NCI-H187 (cell line): ENCODE data around the gene TSPY8.
"Not testable (repeated sequence)": the region's sequence is repeated elsewhere in the genome, so short reads cannot be mapped to it uniquely, and the experiment has no call there.

Experiments used
- DNase-seq, 2 experiments: peaks; one replicate each; lab custom pipeline; 2025; lab: John Stamatoyannopoulos, UW

The TSPY8 gene, protein sequence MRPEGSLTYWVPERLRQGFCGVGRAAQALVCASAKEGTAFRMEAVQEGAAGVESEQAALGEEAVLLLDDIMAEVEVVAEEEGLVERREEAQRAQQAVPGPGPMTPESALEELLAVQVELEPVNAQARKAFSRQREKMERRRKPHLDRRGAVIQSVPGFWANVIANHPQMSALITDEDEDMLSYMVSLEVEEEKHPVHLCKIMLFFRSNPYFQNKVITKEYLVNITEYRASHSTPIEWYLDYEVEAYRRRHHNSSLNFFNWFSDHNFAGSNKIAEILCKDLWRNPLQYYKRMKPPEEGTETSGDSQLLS

DNA sequence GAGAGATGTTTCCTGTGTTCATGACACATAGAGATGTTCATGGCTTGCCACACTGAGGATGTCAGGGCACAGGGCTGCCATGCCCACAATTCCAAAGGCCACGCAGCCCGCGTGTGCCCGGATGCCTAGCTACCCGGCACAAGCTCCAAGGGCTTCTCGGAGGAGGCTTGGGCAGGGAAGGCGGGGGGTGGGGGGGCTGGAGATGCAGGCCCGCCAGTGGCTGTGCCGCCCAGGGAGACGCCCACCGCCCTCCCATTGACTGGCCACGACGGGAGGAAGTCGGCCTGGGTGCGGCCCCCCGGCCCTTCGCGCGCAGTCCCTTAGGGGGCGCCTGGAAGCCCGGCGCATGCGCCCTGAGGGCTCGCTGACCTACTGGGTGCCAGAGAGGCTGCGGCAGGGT, at the start of gene TSPY8:
Gene TSPY8, plus strand, starts transcription at position 301 of the 400 bp plus-strand sequence. Its CDS starts 46 bp downstream, at position 347.
- not testable (repeated sequence) for DNase-seq

DNA sequence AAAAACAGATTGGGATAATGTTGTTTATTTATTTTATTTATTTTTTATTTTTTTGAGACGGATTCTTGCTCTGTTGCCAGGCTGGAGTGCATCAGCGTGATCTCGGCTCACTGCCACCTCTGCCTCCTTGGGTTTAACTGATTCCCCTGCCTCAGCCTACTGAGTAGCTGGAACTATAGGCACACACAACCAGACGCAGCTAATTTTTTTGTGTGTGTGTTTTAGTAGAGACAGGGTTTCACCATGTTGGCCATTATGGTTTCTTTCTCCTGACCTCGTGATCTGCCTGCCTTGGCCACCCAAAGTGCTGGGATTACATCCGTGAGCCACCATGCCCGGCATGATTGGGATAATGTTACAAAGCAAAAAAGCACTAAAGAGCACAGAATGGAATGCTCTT, 36.6 kb upstream of the TSPY8 start:
- DNase-seq, result no peak

DNA sequence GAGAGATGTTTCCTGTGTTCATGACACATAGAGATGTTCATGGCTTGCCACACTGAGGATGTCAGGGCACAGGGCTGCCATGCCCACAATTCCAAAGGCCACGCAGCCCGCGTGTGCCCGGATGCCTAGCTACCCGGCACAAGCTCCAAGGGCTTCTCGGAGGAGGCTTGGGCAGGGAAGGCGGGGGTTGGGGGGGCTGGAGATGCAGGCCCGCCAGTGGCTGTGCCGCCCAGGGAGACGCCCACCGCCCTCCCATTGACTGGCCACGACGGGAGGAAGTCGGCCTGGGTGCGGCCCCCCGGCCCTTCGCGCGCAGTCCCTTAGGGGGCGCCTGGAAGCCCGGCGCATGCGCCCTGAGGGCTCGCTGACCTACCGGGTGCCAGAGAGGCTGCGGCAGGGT, 20.4 kb upstream of the TSPY8 start, which contains the start of gene TSPY4:
Gene TSPY4, plus strand, starts transcription at position 301 of the 400 bp plus-strand sequence. Its CDS starts 46 bp downstream, at position 347.
- not testable (repeated sequence) for DNase-seq

DNA sequence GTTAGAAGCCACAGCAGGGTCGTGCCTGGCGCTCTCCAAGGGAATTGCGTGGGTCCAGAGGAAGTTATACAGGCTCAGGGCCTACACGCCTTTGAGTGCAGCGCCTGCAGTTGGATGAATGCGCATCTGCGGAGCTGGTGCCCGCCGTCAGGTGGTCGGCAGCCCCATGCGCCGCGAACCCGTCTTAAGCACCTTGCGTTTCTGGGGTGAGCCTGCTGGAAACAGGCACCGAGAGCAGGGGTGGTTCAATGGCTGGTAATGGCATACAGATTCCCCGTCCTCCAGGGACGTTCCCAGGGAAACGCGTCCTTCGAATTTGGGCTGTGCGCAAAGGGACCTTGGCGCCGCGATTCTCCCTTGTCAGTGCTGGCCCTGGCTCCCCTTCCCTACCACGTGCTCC, 38.9 kb downstream of the TSPY8 start:
- DNase-seq, result not testable (repeated sequence)

DNA sequence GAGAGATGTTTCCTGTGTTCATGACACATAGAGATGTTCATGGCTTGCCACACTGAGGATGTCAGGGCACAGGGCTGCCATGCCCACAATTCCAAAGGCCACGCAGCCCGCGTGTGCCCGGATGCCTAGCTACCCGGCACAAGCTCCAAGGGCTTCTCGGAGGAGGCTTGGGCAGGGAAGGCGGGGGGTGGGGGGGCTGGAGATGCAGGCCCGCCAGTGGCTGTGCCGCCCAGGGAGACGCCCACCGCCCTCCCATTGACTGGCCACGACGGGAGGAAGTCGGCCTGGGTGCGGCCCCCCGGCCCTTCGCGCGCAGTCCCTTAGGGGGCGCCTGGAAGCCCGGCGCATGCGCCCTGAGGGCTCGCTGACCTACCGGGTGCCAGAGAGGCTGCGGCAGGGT, 40.5 kb downstream of the TSPY8 start, which contains the start of gene TSPY3:
Gene TSPY3, plus strand, starts transcription at position 301 of the 400 bp plus-strand sequence. Its CDS starts 46 bp downstream, at position 347.
- not testable (repeated sequence) for DNase-seq
